Activated T-cell treated with anti-CD3 and anti-CD28 coated beads for 48 hours (primary cell): ENCODE data around the gene SYNJ2.
A peak's percentile ranks its signal among the peaks of the same experiment; 100 is the strongest.
"Not testable (repeated sequence)": the region's sequence is repeated elsewhere in the genome, so short reads cannot be mapped to it uniquely, and the experiment has no call there.

Source experiments
- DNase-seq: peaks from one replicate; pipeline ENCODE4 v3.0.0-alpha.2; 2020; ENCODE audit warnings: low read depth

SYNJ2 gene, protein sequence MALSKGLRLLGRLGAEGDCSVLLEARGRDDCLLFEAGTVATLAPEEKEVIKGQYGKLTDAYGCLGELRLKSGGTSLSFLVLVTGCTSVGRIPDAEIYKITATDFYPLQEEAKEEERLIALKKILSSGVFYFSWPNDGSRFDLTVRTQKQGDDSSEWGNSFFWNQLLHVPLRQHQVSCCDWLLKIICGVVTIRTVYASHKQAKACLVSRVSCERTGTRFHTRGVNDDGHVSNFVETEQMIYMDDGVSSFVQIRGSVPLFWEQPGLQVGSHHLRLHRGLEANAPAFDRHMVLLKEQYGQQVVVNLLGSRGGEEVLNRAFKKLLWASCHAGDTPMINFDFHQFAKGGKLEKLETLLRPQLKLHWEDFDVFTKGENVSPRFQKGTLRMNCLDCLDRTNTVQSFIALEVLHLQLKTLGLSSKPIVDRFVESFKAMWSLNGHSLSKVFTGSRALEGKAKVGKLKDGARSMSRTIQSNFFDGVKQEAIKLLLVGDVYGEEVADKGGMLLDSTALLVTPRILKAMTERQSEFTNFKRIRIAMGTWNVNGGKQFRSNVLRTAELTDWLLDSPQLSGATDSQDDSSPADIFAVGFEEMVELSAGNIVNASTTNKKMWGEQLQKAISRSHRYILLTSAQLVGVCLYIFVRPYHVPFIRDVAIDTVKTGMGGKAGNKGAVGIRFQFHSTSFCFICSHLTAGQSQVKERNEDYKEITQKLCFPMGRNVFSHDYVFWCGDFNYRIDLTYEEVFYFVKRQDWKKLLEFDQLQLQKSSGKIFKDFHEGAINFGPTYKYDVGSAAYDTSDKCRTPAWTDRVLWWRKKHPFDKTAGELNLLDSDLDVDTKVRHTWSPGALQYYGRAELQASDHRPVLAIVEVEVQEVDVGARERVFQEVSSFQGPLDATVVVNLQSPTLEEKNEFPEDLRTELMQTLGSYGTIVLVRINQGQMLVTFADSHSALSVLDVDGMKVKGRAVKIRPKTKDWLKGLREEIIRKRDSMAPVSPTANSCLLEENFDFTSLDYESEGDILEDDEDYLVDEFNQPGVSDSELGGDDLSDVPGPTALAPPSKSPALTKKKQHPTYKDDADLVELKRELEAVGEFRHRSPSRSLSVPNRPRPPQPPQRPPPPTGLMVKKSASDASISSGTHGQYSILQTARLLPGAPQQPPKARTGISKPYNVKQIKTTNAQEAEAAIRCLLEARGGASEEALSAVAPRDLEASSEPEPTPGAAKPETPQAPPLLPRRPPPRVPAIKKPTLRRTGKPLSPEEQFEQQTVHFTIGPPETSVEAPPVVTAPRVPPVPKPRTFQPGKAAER (N-terminal part only)

DNA sequence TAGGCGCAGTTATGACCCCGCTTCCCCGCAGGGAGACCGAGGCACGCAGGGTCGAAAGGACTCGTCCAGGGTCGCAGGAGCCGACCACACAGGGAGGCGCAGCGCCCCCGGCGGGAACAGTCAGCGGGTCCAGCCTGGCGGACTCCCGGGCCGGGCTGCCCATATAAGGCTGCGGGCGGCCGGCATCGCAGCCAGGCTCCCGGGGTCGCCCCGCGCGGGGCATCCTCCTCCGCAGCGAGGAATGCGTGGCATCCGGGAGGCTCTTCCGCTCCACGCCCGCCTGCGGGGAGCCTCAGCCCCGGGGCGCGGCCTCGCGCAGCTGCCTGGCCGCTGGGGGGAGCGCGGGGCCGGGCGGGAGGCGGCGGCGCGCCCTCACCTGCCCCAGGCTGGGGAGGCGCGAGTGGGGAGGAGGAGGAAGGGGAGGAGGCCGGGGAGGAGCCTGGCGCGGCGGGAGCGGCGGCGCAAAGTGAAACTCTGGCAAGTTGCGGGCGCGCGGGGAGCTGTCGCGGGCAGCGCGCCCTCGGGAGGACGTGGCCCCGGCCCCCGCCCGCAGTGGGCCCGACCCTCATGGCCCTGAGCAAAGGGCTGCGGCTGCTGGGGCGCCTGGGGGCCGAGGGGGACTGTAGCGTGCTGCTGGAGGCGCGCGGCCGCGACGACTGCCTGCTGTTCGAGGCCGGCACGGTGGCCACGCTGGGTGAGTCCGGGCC is at the start of gene SYNJ2:
SYNJ2 (plus strand) TSS at position 469 of the 707 bp plus-strand sequence; CDS start at position 568, 99 bp downstream.
- DNase-seq: peak; percentile 76

DNA sequence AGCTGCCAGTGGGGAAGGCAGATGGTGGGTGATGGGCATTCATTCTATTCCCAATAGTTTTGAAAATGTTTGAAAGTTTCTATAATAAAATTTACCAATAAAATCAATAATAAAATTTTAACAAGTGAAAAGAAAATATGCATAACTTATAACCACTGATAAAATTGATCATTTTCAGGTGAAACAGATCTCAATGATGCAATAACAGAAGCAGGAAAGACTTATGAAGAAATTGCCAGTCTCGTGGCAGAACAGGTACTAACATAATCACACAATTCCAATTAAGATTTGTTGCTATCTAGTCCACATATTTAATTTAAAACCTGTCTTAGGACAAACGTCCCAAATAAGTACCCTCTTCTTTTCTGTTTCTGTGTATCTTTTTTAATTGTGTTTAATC is 45.9 kb upstream of the SYNJ2 start:
- DNase-seq: no peak

DNA sequence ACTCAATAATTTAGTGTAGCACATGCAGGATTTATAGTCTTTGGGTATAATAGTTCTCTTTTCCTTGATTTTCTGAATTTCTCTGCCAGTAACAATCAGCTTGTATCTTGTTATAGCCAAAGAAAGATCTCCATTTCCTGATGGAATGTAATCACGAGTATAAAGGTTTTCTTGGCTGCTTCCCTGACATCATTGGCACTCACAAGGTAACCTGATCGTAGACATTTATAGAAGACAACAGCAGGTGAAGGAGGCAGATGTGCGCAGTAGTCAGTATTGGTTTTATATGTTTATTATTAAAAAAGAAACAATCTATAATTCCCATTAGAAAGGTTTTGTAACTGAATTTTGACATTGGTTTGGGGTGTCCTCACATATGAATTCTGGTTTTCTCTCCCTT is 44.3 kb upstream of the SYNJ2 start:
- DNase-seq: no peak

DNA sequence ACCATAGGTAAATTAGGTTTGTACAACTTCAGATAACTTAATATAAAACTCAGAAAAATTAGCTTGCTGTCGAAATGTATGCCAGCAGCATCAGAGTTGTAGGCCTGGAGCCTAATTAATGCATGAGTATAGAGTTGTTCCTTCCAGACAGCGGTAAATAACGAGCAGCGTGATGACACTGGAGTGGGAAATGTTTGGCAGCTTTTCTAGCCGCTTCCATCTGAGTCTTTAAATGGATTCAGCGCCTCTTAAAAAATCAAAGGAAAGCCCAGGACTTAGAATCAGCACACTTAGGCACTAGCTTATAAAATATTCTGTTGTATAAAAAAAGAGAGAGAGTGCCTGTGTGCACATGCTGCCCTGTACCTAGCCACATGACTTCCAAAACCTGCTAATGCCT is 43.7 kb upstream of the SYNJ2 start:
- DNase-seq: no peak

DNA sequence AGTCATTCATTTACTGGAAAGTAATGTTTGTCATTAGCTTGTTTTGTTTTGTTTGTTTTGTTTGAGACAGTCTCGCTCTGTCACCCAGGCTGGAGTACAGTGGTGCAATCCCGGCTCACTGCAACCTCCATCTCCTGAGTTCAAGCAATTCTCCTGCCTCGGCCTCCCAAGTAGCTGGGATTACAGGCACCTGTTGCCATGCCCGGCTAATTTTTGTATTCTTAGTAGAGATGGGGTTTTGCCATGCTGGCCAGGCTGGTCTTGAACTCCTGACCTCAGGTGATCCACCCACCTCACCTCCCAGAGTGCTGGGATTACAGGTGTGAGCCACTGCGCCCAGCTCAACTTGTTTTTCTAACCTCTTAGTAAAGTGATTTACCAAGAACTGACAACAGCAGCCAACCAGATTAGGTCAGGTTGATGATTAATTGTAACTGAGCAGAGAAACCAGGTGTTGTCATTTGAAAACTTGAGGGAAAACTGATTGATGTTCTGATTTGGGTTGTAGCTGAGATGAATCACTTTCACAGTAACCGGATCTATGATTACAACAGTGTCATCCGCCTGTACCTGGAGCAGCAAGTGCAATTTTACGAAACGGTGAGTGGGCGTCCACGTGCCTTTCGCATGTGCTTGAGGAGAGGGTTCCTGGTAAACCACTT is 41.2 kb upstream of the SYNJ2 start:
- peak; percentile 65 for DNase-seq

DNA sequence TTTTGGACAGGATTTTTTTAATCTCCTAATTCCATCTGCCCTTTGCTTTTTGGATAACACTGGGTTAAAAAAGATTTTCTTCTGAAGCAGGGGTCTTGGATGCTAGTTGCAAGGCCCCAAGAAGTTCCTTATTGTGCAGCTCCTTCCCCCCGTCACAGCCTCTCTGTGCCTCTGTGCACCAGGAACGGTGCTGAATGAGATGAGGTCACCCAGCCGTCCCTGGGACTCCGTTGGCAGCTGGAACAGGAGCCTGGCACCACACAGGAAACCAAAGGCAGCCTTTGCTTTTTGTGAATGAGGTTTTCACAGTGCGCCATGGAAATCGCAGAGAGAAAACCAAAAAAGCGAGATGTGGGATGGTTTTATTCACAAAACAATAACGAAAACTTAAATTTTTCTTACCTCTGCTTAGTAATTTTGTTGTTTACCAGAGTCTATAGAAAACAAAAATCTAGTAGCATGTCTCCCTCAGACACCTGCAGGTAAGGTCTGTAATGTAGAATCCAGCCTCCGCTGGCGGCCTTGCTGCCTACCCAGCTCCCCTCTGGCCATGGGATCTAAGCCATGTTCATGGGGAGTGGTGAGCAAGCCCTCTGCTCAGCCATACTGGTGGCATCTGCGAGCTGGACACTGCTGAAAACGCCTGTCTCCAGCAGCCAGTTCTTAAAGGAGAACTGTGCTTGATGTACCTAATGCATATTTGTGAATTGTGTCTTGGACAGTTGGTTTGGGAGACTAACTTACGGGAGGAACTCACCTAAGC is 40.4 kb upstream of the SYNJ2 start:
- DNase-seq: no peak

DNA sequence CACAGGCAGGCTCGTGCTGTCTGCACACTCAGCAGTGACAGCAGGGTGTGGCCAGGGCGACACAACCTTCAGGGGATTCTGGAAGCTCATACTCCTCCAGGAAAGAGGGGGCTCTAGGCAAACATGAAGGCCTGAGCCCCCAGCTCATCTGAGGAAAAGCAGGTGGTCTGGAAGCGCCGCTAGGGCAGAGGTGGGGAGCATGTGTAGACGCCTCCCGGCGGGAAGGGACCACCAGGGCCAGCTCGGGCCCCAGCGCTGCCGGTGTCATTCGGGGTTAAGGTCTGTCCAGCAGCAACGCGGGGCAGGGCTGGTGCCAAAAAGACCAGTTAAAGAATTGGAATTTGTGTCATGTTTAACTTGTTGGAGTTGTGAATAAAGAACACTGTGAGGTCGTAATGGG is 39.3 kb upstream of the SYNJ2 start:
- no peak for DNase-seq

DNA sequence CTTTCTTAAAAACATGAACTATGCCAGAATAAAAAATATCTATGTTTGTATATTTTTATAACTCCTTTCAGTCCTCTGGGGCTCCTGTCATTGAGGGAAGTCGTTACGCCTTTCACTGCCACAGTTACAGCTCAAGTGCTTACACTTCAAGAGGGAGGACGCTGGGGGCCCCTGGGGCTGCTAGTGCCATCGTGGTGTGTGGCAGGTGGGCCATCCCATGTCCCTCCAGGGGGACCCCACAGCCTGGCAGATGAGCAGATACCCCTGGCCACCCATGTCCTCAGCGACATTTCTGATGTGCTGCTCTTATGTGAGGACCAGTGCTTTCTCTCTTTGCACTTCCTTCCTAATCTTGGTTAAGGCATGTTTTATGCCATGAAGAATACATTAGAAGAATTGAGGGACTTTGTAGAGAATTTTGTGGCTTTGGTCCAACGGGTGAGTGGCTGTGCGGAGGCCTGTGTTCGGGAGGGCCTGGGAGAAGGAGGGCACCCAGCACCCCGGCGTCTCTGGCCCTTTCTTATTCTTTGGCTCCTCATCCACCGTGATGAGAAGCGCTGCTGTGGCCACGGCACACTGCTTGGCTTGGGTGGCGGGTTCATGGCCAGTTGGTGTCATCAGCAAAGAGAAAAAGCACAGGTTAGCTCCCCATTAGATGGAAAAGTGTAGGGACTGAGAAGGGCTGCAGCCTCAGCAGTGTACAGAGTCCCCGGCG is 38.3 kb upstream of the SYNJ2 start:
- DNase-seq: no peak

DNA sequence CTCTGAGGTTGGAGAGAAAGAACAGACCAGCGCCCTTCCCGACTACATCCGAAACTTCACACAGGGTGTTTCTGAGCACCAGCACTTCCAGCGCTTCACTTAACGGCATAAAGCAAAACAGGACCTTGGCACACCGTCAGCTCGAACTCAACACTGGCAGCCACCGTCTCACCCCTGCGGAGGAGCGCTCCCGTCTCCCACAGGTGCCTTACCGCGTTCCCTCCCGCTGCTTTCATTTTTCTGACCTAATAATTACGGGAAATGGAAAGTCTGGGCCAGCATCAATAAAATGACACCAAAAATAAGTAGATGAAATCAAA is 37.7 kb upstream of the SYNJ2 start:
- no peak for DNase-seq

DNA sequence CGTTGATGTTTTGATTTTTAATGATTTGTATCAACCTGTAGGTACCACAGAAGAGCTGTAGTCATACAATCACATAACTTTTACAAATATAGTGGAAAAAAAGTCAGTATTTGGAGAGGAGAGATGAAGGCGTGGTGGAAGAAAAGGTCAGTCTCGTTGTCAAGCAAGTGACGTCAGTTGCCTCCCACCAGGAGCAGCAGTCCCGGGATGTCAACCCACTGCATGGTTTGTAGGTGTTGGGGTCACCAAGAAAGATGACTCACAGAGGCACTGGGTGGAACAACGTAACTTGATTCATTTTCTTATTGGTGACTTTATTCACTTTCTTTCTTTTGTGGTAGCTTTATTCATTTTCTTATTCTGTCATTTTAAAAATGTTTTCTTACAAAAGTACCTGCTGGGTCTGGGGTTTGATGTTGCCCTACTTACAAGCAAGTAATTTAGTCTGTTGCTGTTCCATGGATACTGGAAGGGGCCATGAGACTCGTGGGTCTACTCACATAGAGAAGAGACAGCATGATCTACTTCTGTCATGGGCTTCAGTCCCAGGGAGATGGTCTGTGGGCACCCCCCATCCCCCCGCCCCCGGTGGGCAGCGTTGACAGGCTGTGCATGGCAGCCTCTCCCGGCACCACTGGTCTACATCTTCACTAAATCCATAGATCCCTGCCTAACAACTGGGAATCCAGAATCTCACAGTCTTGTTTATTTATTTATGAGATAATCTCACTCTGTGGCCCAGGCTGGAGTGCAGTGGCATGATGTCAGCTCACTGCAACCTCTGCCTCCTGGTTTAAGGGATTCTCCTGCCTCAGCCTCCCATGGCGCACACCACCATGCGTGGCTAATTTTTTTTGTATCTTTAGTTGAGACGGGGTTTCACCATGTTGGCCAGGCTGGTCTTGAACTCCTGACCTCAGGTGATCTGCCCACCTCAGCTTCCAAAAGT is 36.4 kb upstream of the SYNJ2 start:
- DNase-seq: peak; percentile 41

DNA sequence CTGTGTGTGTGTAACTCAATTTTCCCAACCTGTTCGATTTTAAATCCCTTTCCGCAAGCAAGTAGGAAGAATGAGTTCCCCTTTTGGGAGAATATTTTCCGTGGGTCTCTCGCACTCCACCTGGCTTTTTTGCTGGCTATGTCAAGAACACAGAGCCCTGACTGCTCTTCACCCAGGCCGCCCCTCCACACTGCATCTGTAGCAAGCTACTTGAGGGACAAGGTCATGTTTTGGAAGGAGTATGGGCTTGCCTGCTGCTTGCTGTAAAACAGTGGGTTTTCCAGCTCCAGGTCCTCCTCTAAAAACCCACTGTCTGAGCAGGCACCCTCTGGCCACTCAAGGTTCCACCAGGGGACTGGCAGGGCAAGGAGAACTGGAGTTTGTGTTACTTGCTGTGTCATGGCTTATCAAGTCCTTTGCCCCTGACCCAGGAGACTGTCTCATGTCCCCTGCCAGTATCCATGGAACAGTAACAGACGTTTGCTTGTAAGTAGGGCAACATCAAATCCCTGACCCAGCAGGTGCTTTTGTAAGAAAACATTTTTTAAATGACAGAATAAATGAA is 35.5 kb upstream of the SYNJ2 start:
- no peak for DNase-seq

DNA sequence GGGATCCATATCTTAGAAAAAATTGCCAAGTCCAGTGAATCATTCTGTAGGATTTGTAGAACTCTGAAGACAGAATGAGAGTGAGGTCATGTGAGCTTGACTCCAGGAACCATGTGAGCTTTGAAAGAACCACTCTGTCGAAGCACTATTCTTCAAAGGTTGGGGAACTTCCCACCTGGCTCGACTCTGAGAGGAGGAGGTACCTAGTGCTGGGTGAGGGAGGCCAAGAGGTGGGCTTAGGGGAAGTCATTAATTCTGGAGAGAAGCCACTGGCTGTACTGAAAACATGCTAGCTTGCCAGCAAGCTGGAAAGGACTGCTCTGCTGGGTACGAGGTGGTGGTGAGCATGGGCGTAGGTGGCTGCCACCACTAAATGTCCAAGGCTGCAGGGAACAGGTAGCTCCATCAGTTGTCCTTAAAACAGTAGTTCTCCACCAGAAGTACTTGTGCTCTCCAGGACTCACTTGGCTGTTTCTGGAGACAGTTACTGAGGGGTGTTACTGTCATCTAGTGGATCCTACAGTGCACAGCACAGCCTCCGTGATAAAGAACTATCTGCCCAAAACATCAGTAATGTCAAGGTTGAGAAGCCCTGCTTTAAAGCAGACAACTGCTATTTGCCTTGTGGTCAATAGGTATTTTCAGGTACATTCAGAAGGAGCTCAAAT is 34.7 kb upstream of the SYNJ2 start:
- DNase-seq: no peak

DNA sequence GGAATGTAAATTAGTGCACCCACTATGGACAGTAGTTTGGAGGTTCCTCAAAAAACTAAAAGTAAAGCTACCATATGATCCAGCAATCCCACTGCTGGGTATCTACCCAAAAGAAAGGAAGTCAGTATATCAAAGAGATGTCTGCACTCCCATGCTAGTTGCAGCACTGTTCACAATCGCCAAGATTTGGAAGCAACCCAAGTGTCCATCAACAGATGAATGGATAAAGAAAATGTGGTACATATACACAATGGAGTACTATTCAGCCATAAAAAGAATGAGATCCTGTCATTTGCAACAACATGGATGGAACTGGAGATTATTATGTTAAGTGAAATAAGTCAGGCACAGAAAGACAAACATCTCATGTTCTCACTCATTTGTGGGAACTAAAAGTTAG is 30.8 kb upstream of the SYNJ2 start:
- not testable (repeated sequence) for DNase-seq

DNA sequence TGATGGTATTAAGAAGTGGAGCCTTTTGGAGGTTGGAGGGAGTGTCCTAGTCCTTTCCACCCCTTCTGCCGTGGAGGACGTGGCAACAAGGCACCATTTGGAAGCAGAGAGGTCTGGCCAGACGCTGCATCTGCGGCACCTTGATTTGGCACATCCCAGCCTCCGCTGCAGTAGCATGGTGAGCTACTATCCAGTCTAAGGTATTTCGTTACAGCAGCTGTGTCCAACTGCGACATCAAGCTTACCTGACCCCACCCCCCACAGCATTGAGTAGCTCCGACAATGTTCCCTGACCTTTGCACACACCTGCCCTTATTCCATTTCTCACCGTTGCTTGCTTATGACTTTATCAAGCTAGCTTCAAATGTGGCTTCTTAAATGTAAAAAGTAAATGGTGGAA is 29.8 kb upstream of the SYNJ2 start:
- no peak for DNase-seq

DNA sequence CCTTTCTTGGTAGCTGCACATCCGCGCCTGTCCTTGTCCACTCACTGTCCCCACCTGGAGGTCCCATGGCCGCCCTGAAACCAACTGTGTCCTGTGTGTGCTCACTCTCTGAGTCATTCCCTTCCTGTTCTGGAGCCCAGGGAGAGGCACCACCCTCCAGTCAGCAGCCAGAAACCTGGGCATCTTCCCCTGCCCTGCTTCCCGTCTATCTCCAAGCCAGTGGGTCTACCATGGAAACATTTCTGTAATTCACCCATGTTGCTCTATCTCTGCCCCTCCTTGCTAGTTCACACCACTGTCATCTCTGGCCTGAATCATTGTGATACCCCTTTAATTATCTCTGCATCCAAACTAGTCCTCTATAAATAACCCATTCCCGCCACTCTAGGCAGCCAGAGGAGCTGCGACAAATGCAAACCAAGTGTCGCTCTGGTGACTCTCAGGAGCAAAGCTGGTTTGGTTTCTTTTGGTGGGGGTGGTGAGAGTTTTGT is 28.8 kb upstream of the SYNJ2 start:
- no peak for DNase-seq

DNA sequence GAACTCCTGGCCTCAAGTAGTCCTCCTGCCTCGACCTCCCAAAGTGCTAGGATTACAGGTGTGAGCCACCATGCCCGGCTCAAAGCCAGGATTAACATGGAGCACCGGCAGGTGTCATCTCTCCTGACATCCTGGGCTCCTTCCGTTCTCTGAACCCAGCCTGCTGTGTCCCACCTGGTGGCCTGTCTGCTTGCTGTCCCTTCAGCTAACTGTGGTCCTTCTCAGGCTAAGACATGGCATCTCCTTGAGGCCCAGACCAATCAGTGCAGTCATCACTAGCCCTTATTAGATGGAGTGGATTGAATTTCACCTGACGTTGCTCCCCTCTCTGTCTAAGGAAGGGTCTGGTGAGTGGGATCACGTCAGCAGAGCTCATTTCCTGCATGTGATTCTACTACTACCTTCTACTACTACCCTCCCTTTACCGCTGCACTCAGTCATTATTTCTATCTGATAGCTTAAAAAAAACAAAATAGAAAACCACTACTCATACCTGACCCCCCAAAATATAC is 28.0 kb upstream of the SYNJ2 start:
- no peak for DNase-seq
